Measurements from ENCODE around the gene XIRP2. TPM values are rescaled to one million over a fixed set of nuclear protein-coding genes. Genes with fewer than 3 reads are reported as not detected.
"Not testable (repeated sequence)": the region's sequence is repeated elsewhere in the genome, so short reads cannot be mapped to it uniquely, and the experiment has no call there.

XIRP2 gene
- total RNA-seq, 2 donors from 2014 or later = 42.8 to 43.7 TPM

GRCh38 chr2:167017021-167017420, 128.7 kb downstream of the XIRP2 start:
- H3K27ac ChIP-seq = no peak overlapping the region
- H3K27me3 ChIP-seq = no peaks in the 10 kb centered on the region
- no peak for TF ChIP-seq CTCF (IDR thresholded peaks at IDR 0.05)
- H3K9me3 ChIP-seq = no peaks in the 10 kb centered on the region
- DNase-seq (ENCODE audit: low spot score) = no peak
- H3K4me1 ChIP-seq = no peaks in the 10 kb centered on the region
- H3K4me3 ChIP-seq = no peak overlapping the region
- H3K36me3 ChIP-seq = no peaks in the 10 kb centered on the region

- Histone ChIP-seq H3K27ac (no peak overlapping the region), H3K4me1 (no peaks in the 10 kb centered on the region), H3K27me3 (no peaks in the 10 kb centered on the region), H3K36me3 (no peaks in the 10 kb centered on the region), H3K9me3 (no peaks in the 10 kb centered on the region), H3K4me3 (no peak overlapping the region)
- no peak for TF ChIP-seq CTCF (IDR thresholded peaks at IDR 0.05)
- DNase-seq (ENCODE audit: low spot score) = no peak
These were observed 130.3 kb downstream of the XIRP2 start for GRCh38 chr2:167018590-167018989.

- TF ChIP-seq CTCF (IDR thresholded peaks at IDR 0.05) = no peak
- Histone ChIP-seq H3K27ac (no peak overlapping the region), H3K4me1 (no peaks in the 10 kb centered on the region), H3K36me3 (no peaks in the 10 kb centered on the region), H3K9me3 (peaks cover 0 to 25% of the 10 kb centered on the region in 2 donors), H3K4me3 (no peak overlapping the region), H3K27me3 (no peaks in the 10 kb centered on the region)
- DNase-seq (ENCODE audit: low spot score) = no peak
These were observed 140.2 kb downstream of the XIRP2 start for GRCh38 chr2:167028503-167028902.

- H3K36me3 ChIP-seq; H3K4me1 ChIP-seq; DNase-seq (ENCODE audit: low spot score); H3K27me3 ChIP-seq; H3K27ac ChIP-seq; H3K4me3 ChIP-seq: not testable (repeated sequence)
- peaks cover 0 to 34% of the 10 kb centered on the region in 2 donors for H3K9me3 ChIP-seq
These were observed 146.7 kb downstream of the XIRP2 start for GRCh38 chr2:167034976-167035375.

- H3K4me1 ChIP-seq = no peaks in the 10 kb centered on the region
- TF ChIP-seq CTCF (IDR thresholded peaks at IDR 0.05) = no peak
- DNase-seq (ENCODE audit: low spot score) = no peak
These were observed 160.5 kb downstream of the XIRP2 start for GRCh38 chr2:167048829-167049228.

GRCh38 chr2:167049659-167050058, 161.4 kb downstream of the XIRP2 start:
- TF ChIP-seq CTCF (IDR thresholded peaks at IDR 0.05) = no peak
- DNase-seq (ENCODE audit: low spot score) = no peak
- Histone ChIP-seq H3K27me3 (no peaks in the 10 kb centered on the region), H3K4me3 (no peak overlapping the region), H3K27ac (no peak overlapping the region), H3K36me3 (no peaks in the 10 kb centered on the region), H3K9me3 (no peaks in the 10 kb centered on the region), H3K4me1 (no peaks in the 10 kb centered on the region)

More at GRCh38 chr2:167048829-167049228, 160.5 kb downstream of the XIRP2 start:
- H3K27me3 ChIP-seq = no peaks in the 10 kb centered on the region
- H3K9me3 ChIP-seq = no peaks in the 10 kb centered on the region
- no peak overlapping the region for H3K27ac ChIP-seq
- no peaks in the 10 kb centered on the region for H3K36me3 ChIP-seq
- no peak overlapping the region for H3K4me3 ChIP-seq
